GM12864 (cell line): ENCODE measurements around the gene STK33.

Experiments used
- DNase-seq: peaks from one replicate; pipeline ENCODE4 v3.0.0-alpha.2; 2011; ENCODE audit warnings: low read depth
- H3K4me3 ChIP-seq: 2 replicates; pipeline ENCODE4 v1.5.1; 2011; ENCODE audit warnings: mild to moderate bottlenecking, low read depth, low read length, control low read depth
- TF ChIP-seq, protein P1 (sequence below): IDR thresholded peaks from 2 replicates; pipeline ENCODE4 v1.5.1; 2011; ENCODE audit warnings: low read depth, mild to moderate bottlenecking, moderate library complexity, low read length, control low read depth, inconsistent platforms; ENCODE audit errors: missing control alignments

STK33 gene

GRCh38 chr11:8352876-8353505, 241.0 kb downstream of the STK33 start:
- TF ChIP-seq, protein P1, sequence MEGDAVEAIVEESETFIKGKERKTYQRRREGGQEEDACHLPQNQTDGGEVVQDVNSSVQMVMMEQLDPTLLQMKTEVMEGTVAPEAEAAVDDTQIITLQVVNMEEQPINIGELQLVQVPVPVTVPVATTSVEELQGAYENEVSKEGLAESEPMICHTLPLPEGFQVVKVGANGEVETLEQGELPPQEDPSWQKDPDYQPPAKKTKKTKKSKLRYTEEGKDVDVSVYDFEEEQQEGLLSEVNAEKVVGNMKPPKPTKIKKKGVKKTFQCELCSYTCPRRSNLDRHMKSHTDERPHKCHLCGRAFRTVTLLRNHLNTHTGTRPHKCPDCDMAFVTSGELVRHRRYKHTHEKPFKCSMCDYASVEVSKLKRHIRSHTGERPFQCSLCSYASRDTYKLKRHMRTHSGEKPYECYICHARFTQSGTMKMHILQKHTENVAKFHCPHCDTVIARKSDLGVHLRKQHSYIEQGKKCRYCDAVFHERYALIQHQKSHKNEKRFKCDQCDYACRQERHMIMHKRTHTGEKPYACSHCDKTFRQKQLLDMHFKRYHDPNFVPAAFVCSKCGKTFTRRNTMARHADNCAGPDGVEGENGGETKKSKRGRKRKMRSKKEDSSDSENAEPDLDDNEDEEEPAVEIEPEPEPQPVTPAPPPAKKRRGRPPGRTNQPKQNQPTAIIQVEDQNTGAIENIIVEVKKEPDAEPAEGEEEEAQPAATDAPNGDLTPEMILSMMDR, result no peak
- H3K4me3 ChIP-seq, result no peak overlapping the region
- no peak for DNase-seq

DNA sequence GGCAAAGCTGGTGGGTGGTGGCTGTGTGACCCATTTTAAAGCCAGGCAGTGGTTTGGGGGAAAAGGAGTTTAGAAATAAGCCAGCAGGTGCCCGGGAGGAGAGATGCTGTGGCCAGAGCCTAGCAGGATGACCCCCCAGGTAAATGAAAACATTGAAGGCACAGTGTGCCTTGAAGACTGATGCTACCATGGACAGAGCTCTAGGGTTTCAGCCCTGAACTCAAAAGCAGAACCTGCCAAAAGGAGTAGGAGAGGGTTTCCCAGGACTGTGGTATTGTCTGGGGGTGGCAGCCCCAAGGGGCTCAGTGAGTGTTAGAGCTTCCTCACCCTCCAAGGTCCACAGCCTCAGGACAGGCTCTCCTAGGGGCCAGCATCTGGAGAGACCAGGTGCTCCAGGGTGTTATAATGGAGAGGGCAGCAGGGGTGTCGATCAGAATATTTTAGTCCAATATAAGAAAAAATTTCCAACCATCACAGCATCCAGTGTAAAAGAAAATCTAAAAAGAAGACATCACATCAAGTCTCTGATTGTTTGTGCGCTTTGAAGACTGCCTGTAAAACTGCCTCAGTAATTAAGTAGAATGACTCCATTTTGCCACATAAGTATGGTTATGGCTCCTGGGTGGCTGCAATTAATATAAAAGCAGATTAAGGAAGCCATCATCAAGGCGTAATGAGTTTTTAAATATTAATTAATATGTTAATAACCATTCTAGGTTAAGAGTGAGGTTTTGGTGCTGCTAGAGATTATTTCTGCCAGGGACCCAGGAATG, 241.7 kb downstream of the STK33 start:
- H3K4me3 ChIP-seq, result no peak overlapping the region
- DNase-seq, result no peak
- TF ChIP-seq, protein P1, result no peak

GRCh38 chr11:8351223-8351622, 242.8 kb downstream of the STK33 start:
- TF ChIP-seq, protein P1, result no peak
- DNase-seq, result no peak
- no peak overlapping the region for H3K4me3 ChIP-seq

DNA sequence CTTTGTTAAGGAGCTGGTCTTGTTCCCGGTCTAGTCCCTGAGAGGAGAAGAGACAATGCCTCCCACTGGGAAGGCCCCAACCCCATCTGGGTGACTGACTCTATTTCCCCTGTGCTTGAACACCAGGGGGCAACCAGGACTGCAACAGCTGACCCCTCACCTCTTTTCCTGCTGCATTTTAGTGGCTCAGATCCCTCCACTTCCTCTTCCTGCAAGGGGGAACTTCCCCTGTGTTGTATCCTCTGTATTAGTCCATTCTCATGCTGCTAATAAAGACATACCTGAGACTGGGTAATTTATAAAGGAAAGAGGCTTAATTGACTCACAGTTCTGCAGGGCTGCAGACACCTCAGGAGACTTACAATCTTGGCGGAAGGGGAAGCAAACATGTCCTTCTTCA, 246.1 kb downstream of the STK33 start:
- DNase-seq, result no peak
- no peak overlapping the region for H3K4me3 ChIP-seq
- TF ChIP-seq, protein P1, result no peak

- no peak for DNase-seq
- no peak overlapping the region for H3K4me3 ChIP-seq
- TF ChIP-seq, protein P1, result no peak
These were observed 247.8 kb downstream of the STK33 start for GRCh38 chr11:8346157-8346755.

GRCh38 chr11:8345179-8345578, 248.8 kb downstream of the STK33 start:
- no peak for DNase-seq
- TF ChIP-seq, protein P1, result no peak
- no peak overlapping the region for H3K4me3 ChIP-seq
